ENCODE results near the gene WNT7B.

DNA sequence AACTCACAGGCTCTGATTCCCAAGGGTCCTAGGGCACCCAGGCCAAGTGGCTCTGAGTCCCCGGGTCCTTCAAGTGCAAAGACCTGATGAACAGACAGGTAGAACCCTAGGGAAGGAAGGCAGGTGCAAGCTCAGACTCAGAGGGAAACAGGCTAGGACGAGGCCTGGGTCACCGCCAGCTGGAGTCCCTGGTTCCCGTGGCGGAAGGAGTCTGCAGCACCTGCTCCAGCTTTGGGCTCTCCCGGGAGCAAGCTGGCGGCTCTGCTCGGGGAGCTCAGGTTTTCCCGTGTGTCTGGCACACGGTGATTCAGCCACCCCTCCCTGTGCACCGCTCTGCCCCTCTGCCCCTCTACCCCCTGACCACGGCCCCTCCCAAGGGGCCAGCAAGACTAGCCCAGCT lies 59.8 kb downstream of the WNT7B start:
- TF ChIP-seq, protein P1, sequence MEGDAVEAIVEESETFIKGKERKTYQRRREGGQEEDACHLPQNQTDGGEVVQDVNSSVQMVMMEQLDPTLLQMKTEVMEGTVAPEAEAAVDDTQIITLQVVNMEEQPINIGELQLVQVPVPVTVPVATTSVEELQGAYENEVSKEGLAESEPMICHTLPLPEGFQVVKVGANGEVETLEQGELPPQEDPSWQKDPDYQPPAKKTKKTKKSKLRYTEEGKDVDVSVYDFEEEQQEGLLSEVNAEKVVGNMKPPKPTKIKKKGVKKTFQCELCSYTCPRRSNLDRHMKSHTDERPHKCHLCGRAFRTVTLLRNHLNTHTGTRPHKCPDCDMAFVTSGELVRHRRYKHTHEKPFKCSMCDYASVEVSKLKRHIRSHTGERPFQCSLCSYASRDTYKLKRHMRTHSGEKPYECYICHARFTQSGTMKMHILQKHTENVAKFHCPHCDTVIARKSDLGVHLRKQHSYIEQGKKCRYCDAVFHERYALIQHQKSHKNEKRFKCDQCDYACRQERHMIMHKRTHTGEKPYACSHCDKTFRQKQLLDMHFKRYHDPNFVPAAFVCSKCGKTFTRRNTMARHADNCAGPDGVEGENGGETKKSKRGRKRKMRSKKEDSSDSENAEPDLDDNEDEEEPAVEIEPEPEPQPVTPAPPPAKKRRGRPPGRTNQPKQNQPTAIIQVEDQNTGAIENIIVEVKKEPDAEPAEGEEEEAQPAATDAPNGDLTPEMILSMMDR (conservative IDR thresholded peaks at IDR 0.05; ENCODE audit: low read depth in 2 of 2) = no peak
- no peak for TF ChIP-seq EZH2 (IDR thresholded peaks at IDR 0.05; ENCODE audit: low read depth, unreplicated experiment)
- TF ChIP-seq, protein P2, sequence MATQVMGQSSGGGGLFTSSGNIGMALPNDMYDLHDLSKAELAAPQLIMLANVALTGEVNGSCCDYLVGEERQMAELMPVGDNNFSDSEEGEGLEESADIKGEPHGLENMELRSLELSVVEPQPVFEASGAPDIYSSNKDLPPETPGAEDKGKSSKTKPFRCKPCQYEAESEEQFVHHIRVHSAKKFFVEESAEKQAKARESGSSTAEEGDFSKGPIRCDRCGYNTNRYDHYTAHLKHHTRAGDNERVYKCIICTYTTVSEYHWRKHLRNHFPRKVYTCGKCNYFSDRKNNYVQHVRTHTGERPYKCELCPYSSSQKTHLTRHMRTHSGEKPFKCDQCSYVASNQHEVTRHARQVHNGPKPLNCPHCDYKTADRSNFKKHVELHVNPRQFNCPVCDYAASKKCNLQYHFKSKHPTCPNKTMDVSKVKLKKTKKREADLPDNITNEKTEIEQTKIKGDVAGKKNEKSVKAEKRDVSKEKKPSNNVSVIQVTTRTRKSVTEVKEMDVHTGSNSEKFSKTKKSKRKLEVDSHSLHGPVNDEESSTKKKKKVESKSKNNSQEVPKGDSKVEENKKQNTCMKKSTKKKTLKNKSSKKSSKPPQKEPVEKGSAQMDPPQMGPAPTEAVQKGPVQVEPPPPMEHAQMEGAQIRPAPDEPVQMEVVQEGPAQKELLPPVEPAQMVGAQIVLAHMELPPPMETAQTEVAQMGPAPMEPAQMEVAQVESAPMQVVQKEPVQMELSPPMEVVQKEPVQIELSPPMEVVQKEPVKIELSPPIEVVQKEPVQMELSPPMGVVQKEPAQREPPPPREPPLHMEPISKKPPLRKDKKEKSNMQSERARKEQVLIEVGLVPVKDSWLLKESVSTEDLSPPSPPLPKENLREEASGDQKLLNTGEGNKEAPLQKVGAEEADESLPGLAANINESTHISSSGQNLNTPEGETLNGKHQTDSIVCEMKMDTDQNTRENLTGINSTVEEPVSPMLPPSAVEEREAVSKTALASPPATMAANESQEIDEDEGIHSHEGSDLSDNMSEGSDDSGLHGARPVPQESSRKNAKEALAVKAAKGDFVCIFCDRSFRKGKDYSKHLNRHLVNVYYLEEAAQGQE (IDR thresholded peaks at IDR 0.05; ENCODE audit: unreplicated experiment) = no peak
- no peak for TF ChIP-seq EZH2phosphoT487 (IDR thresholded peaks at IDR 0.05; ENCODE audit: unreplicated experiment)
- no peak for TF ChIP-seq CREB1 (CRISPR knock-in tag; IDR thresholded peaks at IDR 0.05; ENCODE audit: low read depth)
- no peak for TF ChIP-seq JUNB (IDR thresholded peaks at IDR 0.05; ENCODE audit: unreplicated experiment)
- no peak for TF ChIP-seq ZNF114 (CRISPR knock-in tag; IDR thresholded peaks at IDR 0.05)
- no peak for TF ChIP-seq POLR2AphosphoS5 (IDR thresholded peaks at IDR 0.05; ENCODE audit: low read depth)
- TF ChIP-seq, protein P3, sequence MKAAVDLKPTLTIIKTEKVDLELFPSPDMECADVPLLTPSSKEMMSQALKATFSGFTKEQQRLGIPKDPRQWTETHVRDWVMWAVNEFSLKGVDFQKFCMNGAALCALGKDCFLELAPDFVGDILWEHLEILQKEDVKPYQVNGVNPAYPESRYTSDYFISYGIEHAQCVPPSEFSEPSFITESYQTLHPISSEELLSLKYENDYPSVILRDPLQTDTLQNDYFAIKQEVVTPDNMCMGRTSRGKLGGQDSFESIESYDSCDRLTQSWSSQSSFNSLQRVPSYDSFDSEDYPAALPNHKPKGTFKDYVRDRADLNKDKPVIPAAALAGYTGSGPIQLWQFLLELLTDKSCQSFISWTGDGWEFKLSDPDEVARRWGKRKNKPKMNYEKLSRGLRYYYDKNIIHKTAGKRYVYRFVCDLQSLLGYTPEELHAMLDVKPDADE (IDR thresholded peaks at IDR 0.05) = no peak
- TF ChIP-seq, protein P4, sequence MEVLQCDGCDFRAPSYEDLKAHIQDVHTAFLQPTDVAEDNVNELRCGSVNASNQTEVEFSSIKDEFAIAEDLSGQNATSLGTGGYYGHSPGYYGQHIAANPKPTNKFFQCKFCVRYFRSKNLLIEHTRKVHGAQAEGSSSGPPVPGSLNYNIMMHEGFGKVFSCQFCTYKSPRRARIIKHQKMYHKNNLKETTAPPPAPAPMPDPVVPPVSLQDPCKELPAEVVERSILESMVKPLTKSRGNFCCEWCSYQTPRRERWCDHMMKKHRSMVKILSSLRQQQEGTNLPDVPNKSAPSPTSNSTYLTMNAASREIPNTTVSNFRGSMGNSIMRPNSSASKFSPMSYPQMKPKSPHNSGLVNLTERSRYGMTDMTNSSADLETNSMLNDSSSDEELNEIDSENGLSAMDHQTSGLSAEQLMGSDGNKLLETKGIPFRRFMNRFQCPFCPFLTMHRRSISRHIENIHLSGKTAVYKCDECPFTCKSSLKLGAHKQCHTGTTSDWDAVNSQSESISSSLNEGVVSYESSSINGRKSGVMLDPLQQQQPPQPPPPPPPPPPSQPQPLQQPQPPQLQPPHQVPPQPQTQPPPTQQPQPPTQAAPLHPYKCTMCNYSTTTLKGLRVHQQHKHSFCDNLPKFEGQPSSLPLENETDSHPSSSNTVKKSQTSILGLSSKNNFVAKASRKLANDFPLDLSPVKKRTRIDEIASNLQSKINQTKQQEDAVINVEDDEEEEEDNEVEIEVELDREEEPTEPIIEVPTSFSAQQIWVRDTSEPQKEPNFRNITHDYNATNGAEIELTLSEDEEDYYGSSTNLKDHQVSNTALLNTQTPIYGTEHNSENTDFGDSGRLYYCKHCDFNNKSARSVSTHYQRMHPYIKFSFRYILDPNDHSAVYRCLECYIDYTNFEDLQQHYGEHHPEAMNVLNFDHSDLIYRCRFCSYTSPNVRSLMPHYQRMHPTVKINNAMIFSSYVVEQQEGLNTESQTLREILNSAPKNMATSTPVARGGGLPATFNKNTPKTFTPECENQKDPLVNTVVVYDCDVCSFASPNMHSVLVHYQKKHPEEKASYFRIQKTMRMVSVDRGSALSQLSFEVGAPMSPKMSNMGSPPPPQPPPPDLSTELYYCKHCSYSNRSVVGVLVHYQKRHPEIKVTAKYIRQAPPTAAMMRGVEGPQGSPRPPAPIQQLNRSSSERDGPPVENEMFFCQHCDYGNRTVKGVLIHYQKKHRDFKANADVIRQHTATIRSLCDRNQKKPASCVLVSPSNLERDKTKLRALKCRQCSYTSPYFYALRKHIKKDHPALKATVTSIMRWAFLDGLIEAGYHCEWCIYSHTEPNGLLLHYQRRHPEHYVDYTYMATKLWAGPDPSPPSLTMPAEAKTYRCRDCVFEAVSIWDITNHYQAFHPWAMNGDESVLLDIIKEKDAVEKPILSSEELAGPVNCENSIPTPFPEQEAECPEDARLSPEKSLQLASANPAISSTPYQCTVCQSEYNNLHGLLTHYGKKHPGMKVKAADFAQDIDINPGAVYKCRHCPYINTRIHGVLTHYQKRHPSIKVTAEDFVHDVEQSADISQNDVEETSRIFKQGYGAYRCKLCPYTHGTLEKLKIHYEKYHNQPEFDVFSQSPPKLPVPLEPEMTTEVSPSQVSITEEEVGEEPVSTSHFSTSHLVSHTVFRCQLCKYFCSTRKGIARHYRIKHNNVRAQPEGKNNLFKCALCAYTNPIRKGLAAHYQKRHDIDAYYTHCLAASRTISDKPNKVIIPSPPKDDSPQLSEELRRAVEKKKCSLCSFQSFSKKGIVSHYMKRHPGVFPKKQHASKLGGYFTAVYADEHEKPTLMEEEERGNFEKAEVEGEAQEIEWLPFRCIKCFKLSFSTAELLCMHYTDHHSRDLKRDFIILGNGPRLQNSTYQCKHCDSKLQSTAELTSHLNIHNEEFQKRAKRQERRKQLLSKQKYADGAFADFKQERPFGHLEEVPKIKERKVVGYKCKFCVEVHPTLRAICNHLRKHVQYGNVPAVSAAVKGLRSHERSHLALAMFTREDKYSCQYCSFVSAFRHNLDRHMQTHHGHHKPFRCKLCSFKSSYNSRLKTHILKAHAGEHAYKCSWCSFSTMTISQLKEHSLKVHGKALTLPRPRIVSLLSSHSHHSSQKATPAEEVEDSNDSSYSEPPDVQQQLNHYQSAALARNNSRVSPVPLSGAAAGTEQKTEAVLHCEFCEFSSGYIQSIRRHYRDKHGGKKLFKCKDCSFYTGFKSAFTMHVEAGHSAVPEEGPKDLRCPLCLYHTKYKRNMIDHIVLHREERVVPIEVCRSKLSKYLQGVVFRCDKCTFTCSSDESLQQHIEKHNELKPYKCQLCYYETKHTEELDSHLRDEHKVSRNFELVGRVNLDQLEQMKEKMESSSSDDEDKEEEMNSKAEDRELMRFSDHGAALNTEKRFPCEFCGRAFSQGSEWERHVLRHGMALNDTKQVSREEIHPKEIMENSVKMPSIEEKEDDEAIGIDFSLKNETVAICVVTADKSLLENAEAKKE (CRISPR knock-in tag; IDR thresholded peaks at IDR 0.05) = no peak

Measured in GM23338 (cell line).